Midbrain (tissue), 1 donor: ENCODE data around the gene DNAJC5.
A peak's percentile ranks its signal among the peaks of the same experiment; 100 is the strongest.

Experiments used
- DNase-seq: peaks from one replicate; lab custom pipeline; 2025; lab: John Stamatoyannopoulos, UW

DNAJC5 gene

DNA sequence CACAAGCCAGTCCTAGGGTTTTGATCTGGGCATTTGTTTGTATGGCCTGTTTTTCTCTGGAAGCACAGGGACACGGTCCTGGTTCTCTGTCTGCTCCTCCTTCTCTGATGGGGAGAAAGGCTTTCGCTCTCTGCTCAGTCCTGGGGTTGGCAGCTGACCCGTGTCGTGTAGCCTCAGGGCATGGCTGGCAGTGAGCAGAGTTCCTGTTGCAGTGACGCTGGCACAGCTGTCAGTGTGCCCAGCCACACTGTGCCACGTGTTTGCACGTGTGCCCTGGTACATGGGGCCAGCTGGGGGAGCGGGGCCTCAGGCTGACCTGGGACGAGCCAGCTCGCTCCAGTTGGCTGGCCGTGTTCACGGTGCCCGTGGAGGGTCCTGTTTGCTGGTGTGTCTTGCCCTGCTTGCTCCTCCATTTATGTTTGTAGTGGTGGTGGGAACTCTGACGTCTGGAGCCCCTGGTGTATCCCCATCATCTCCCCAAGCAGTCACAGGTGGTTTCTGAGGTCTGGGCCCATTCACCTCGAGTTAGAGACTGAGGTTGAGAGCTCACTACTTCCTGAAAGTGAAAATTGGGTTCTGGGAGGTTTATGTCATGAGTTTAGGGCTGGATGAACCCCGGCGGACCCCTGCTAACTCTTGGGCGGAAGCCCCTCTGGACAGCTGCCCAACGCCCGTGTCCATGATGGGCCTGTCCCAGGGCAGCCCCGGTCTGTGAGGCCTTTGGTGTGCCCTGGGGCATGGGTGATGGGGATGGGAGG is 10.2 kb upstream of the DNAJC5 start:
- DNase-seq = no peak

DNA sequence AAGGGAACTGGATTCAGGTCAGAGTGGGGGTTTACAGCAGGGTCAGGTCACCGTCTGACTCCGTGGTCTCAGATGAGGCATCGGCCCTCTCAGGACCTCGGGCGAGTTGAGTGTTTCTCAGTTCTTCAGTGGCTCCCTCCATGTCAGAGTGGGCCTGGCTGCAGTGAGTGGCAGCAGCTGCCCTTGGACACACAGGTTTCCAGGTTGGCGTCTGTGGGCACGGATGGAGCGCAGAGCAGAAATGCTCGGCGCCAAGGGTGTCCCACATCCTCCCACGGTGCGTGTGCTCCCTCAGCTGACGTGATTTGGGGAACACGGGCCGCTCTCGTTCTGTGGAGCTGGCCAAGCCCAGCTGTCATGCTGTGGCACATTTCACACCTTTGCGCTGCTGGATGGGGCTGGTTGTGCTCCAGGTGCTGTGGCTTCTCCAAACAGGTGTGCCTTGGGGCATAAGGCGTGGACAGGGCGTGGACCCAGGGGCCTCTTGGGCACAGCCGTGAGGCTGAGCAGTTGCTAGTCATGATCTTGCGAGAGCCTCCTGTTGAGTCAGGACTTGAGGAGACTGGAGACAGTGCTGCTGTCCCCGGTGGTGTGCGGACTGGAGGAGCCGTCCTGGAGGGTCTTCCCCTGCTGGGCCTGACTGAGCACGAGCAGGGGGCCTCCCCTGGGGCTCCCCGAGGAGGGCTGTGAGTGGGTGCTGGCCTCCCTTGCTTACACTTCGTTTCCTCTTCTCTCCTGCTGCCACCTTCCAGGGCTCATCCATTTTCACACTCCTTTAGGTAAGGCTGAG is 9.5 kb upstream of the DNAJC5 start:
- no peak for DNase-seq

DNA sequence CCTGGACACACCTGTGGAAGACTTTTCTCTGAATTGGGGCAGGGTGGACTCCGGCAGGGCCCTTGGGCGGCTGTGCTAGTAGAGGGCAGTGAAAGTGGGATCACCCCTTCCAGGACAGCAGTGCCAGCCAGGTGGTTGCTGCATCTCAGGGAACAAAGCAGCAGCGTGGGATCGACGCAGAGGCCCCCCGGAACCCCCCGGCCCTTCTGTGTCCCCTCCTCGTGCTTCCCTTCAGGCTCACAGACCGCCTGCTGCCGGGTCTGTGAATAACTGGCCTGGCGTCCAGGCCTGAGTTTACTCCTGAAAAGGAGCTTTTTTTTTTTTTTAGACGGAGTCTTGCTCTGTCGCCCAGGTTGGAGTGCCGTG is 8.9 kb upstream of the DNAJC5 start:
- DNase-seq = no peak

DNA sequence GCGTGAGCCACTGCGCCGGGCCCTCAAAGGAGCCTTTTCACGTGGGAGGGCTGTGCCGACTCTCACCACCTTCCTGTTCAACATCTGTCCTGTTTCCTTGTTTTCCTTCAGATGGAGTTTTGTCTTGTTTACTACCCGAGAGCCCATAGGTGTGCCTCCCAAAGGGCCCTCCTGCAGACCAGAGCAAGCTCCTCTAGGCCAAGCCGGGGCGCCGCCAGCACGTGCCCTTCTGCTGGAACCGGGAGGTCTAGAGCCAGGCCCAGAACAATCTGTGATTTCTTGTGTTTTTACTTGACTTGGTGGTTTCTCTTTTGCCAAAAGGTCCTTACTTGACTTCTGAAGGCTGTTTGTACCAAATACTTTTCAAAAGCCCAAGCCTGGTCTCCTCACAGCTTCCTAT is 8.0 kb upstream of the DNAJC5 start:
- DNase-seq = no peak

DNA sequence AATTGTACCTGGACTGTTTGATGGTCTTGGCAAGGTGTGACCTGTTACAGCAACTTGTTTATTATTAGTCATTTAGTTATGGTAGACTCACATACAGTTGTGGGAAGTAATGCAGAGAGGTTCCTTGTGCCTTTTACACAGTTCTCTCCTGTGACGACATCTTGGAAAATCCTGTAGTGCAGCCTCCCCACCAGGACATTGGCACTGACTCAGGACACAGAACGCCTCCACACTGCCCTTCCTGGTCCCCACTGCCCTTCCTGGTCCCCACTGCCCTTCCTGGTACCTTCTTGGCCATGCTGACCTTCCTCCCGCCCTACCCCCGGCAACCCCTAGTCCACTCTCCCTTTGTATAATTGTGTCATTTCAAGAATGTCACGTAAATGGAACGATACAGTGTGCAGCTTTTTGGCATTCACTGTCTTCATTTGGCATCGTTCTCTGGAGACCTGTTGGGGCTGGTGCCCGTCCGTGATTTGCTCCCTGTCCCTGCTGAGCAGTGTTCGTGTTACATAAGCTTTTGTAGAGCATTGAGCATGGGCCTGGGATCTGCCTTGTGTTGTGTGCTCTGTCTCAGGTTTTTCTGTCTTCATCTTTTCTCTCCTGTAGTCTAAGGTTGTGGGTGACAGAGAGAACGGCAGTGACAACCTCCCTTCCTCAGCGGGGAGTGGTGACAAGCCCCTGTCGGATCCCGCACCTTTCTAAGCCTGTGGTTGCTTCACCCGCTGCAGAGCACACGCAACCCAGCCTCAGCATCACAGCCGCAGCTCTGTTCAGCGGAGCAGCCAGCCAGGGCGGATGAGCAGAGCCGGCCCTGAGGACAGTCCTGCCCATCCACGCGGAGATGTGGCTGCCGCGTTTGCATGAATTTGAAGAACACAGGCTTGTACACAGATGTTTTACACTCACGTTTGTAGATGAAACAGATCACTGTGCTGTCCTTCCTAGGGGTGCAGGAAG is 5.4 kb upstream of the DNAJC5 start:
- DNase-seq = no peak

DNA sequence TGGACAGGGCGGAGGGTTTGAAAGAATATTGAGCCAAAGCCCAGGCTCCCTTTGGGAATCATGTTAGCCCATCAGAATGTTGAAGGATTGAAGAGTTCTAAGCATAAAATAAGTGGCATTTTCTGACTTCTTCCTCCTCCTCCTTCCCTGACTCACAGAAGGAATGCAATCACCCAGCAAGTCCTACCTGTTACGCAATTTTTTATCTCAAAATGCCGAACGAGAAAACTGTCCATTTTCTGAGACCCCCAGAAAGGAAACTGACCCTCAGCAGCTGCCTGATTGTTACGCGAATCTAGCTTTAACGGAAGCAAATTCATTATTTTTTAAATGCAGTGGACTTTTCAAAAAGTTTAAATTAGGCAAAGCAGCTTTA is 4.7 kb upstream of the DNAJC5 start:
- DNase-seq = no peak

DNA sequence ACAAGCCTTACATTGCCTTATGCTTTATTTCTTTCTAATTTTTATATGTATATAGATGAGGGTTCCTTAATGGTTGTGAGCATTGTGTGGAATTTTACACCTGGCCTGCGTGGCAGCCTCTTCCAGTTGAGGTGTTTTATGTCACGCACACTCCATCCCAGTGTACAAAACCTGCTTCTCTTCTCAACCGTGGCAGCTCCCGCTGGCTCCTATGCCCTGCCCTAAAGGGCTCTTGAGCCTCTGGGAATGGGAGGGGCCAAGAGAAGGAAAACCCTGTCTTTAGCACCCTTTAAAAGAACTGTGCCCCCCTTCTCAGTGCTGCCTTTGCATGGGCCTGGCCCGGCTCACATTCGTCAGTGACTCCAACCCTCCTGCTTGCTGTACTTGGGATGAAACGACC is 4.3 kb upstream of the DNAJC5 start:
- DNase-seq = no peak

DNA sequence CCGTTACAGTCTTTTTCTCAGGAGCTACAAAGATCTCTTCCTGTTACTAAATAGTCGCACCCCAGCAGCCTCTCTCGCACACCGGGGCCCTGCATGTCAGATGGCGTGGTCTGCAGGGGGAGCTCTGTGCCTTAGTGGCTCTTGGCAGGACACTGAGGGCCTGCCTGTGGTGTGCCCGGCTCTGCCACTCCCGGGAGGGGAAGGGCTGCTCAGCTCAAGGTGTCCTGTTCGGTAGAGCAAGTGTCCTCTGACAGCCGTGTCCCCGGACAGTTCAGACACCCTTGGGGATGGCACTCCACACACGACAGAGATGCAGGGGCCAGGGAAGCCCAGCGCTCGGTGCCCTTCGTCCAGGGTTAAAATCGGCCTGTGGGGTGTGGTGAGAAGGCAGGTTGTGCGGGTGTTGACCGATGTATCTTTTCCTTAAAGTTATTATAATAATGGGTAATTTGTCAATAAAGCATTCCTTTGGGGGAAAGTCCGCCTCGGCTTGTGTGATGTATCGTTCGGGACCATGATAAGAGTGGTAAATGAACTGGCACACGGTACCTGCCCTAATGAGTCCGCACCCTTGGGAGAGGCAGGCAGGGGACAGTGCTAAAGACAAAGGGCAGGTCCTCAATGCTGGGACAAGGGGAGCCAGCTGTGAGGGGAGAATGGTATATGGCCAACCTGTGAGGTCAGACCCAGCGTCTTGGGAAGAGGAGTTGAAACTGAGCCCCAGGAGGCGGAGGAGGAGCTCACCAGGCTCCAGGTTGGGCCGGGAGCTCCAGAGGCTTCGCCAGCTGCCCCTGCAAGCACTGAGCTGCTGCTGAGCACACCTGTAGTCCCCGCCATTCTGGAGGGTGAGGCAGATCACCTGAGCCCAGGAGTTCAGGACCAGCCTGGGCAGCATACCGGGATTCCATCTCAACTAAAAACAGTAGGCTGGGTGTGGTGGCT is 3.6 kb upstream of the DNAJC5 start:
- DNase-seq = no peak

DNA sequence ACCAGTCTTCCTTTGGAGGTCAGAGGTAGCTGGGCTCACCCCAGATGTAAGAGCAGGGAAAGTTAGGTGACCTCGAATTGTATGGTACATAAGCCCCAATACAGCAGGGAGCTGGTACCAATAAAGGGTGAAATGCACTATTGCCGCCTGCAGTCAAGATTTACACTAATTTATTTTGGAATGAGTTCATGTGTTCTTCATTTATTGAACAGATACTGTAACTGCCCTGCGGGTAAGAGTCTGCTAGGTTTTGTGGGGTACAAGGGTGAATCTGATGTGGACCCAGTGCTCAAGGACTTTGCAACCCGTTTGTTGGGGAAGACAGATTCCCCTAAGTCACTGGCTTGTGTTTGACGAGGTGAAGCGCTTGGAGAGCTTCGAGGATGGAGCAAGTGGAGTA is 2.5 kb upstream of the DNAJC5 start:
- DNase-seq = no peak

DNA sequence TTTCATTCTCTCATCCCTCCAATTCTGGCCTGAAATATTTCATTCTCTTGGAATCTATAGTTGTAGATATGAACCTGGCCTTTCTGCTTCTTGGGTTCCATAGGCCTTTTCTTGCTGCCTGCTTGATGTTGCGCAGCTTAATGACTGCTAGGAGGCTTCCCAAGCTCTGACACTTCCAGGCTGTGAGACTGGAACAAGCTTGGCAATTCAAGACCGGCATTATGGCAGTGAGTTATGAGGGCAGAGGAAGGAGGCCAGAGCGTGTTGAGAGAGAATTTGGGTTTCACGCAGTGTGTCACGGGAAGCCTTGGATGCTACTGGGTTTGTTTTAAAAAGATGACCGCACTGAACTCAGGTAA is 948 bp upstream of the DNAJC5 start:
- DNase-seq = no peak

DNA sequence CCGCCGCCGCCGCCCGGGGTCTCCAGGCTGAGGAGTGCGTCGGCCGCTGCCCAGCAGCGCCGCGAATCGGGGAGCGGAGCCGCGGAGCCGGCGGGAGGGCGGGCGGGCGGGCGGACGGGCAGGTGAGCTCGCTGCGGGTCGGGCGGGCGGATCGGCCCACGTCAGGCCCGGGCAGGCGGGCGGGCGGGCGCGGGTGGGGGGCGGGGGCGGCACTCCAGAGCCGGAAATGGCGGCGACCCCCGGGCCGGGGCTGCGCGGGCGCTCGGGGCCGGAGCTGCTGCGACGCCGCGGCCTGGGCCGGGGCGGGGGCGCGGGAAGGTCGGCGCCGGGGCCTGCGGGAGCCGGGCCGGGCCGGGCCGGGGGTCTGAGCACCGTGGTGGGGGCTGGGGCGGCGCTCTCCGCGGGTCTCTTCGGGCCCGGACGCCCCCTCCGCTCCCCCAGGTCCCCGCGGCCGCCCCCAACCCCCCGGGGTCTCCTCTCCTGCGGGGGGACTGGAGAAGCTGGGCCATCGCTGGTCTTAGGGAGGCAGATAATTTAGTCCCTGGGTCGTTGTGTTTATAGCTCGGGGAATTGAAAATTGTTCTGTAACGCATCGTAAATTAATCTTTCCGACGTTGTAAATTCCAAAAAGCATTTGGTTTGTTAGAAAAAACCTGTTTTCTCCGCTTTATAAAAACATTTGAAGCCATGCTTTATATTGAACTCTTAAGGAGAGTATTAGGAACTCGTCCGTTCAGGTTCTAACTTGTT is 451 bp downstream of the DNAJC5 start:
- no peak for DNase-seq

DNA sequence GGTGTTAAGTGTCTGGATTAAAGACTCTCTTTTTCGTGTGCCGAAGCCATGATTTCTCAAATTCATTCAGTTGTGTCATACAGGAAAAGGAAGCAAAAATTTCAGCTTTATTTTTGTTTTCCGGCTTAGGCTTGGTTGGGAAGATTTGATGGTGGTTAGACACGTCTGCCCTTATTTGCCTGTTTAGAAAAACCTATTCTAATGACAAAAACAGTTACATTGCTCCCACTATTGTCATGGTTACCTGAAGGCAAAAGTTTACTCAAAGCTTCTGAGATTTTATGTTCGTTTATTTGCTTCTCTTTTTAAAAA is 982 bp downstream of the DNAJC5 start:
- DNase-seq = no peak

DNA sequence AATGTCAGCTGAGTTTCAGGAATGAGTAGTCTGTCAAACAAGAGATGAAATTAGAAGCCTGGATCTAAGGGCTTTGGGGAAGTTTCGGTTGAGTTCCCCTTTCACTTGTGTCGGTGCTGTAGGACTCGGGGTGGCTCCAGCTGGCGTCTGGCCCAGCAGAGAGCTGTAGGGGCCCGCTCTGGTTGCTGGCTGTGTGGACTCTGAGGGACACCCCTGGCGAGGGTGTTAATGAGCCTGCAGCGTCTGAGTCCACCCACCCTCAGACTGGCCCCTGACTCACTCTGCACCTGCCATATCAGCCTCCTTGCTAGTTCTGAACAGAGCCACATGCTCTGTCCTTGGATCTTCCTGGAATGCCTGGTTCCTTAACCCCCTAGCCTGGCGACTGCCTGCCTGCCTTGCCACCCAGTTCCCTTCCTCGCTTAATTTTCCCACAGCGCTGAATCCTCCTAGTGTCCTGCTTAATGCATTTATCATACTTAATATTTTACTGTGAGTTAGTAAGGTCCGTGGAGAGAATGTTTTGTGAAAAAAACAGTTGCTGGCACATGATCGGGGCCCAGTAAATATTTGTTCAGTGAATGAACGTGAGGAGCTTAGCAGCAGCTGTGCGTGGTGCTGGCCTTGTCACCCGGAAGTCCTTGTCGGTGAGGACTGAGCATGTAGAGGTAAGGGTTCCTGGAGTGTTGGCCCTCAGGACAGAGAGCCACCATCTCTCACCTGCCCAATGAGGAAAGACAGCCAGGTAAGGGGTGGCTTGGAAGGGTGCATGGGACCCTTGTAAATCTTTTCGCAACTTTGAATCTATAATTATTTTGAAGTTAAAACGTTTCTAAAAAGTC is 1.6 kb downstream of the DNAJC5 start:
- DNase-seq = peak; percentile 50

DNA sequence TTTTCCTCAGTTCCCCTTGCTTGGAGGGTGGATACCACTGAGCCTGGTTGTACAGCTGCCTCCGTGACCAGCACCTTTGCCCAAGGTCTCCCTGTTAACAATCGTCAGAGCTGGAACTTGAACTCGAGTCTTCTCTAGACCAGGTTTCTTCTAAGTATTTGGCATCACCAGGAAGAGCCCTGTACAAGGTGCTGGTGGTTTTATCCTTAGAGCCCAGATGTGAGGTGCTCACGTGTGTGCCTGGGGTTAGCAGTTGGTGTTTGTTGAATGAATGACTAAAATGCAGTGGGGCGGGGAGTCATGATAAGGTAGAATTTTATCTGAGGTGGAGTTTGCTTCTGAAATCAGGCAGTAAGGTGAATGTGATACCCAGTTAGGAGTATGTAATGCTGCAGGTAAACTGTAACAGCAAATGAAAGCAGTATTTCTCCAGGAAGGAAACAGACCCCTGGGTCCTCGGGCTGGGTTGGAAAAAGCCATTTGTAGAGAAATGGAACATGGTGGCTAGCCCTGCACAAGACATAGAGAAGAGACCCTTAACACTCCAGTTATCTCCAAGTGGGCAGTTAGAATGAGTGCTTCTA is 3.1 kb downstream of the DNAJC5 start:
- no peak for DNase-seq

DNA sequence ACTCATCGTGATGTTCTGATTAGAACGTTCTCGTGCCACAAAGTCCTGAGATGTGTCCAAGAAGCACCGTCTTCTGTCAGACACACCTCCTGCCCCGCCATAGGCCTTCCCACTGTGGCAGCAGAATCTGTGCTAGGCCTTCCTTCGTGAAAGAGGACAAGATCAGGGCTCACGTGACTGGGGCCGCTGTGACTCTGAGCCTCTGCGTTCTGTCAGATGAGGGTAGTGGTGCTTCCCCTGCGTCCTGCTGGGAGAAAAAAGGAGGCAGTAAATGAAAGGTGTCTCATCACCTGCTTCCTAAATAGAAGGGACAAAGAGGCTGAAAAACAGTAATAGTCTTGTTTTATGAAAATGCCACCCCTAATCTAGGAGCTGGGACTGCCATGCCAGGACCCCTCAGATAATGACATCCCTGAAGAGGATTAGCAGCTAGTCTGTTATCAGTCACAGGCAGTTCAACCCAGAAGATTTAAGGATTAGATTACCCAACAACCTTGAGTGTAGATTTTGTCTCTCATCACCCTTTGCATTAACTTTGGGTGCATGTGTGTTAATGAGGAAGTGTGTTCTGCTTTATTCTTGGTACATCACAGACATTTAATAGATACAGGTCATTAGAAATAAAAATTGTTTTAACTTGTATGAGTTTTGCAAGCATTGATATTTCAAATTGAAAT is 4.1 kb downstream of the DNAJC5 start:
- no peak for DNase-seq

DNA sequence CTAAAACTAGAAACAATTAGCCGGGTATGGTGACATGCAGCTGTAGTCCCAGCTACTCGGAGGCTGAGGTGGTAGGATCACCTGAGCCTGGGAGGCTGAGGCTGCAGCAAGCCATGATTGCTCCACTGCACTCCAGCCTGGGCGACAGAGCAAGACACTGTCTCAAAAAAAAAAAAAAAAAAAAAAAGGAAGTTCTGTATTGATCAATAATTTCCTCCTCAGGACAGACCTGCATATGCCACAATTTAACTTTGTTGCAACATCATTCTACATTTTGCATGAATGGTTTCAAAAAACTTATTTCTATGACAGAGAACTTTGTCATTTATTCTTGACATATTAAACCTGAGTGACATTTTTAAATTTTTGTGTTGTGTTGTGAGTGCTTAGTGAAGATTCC is 5.5 kb downstream of the DNAJC5 start:
- no peak for DNase-seq

DNA sequence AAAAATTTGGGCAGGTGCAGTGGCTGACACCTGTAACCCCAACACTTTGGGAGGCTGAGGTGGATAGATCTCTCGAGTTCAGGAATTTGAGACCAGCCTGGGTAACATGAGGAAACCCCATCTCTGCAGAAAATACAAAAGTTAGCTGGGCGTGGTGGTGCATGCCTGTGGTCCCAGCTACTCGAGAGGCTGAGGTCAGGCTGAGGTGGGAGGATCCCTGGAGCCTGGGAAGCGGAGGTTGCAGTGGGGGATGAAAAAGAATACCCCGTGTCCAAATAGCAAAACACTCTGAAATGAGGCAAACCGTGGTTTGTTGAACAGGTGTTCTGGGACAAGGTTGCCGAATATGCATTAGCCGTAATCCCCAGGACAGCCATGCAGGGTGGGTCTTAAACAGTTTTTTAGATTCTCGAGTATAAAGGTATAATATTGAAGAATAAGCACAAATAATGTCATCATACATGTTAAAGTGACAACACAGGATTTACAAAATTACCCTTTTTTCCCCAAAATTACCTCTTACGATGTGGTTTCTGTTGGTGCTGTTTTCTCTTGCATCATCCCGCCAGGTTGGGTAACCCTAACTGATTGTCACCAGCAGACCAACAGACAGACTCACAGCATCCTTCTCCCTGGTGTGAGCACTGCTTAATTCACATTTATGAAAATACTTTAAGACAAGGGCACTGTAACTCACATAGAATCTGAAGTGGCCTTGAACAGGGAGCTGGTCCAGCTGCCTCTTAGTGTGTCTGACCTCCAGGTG is 9.1 kb downstream of the DNAJC5 start:
- DNase-seq = no peak

DNA sequence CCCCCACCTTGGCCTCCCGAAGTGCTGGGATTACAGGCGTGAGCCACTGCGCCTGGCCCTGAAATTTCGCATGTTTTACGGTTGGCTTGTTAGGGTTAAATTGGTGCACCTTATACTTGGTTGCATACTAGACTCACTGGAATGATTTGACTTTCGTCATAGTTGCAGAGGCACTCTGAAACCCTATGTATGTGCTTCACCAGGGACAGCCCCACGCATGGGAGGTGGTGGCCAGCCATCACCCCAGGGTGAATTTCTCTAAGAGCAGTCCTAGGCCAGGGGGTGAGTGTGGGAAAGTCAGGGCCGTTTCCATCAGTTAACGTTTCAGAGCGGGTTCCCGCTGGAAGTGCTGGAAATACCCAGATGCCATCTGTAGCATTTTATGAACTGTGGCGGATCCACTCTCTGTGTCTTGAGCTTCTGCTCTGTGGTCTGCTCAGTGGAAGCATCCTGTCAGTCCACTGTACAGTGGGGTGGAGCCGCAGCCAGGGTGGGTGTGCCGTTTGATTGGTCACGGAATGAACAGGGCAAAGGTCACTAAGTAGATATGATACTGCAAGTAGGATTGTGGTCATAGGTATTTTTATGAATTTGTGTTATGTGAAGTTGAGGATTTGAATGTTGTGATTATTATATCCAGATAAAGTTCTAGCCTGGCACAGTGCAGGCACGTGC is 13.2 kb downstream of the DNAJC5 start:
- no peak for DNase-seq
